ENCODE data around the gene NCAPD2. TPM values are rescaled to one million over a fixed set of nuclear protein-coding genes. Genes with fewer than 3 reads are reported as not detected.
A peak's percentile ranks its signal among the peaks of the same experiment; 100 is the strongest.

NCAPD2 gene
- polyA plus RNA-seq, 1 of the 3 experiments (the other 2 are of a cell fraction): 46.9 TPM

DNA sequence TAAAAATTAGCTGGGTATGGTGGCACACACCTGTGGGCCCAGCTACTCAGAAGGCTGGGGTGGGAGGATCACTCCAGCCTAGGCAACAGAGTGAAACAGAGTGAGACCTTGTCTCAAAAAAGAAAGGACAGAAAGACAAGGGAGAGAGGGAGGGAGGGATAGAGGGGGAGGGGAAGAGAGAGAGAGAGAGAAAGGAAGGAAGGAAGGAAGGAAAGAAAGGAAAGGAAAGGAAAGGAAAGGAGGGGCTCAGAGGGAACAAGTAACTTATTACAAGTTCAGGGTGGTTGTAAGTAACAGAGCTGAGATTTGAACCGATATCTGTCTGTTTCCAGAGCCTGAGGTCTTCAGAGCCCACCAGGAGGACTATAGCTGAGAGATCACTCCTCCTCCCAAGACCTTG, 53.7 kb downstream of the NCAPD2 start:
- Histone ChIP-seq H2AFZ (ENCODE audit: low read depth) (no peak overlapping the region), H3K27ac (ENCODE audit: low read depth in 2 of 2, low read length in 1 of 2) (peak overlapping the region; percentile 51 to 93; a peak in 3 of 4 replicates), H3K4me1 (ENCODE audit: control insufficient read depth in 1 of 2, insufficient read depth in 2 of 2, low read depth in 1 of 2, low read length in 1 of 2) (peaks cover 13 to 57% of the 10 kb centered on the region in 2 experiments), H3K4me2 (peak overlapping the region; percentile 91), H3K27me3 (ENCODE audit: insufficient read depth) (no peaks in the 10 kb centered on the region), H3K36me3 (replicated peaks in 1 of 2; ENCODE audit: control insufficient read depth in 1 of 2, insufficient read depth in 2 of 2, low read length in 1 of 2) (peaks cover 15 to 30% of the 10 kb centered on the region in 2 experiments), H4K20me1 (ENCODE audit: insufficient read depth) (no peaks in the 10 kb centered on the region), H3F3A (replicated peaks; ENCODE audit: insufficient read depth) (peaks cover 54% of the 10 kb centered on the region), H3K79me2 (ENCODE audit: insufficient read depth) (peaks cover 88% of the 10 kb centered on the region), H3K9me3 (no peaks in the 10 kb centered on the region), H3K9me2 (no peaks in the 10 kb centered on the region), H3K4me3 (ENCODE audit: low read depth in 2 of 2, low read length in 1 of 2) (peak overlapping the region in 1 of 2 experiments; percentile 61; a peak in 2 of 4 replicates), H3K9ac (peak overlapping the region; percentile 59; the same call in 1 of the 2 replicates)
- TF ChIP-seq RXRA (IDR thresholded peaks at IDR 0.05; ENCODE audit: borderline replicate concordance, low read depth) (no peak), FOSL2 (IDR thresholded peaks at IDR 0.05; ENCODE audit: borderline replicate concordance, low read depth) (no peak), SMC3 (IDR thresholded peaks at IDR 0.05; ENCODE audit: low read depth, low read length) (no peak)
- ChIA-PET CTCF (interaction anchor here (14.7 kb wide), 1 partner anchor 9 kb away, joined by 228 read pairs; the partner anchor contains the start of gene GAPDH), POLR2A (interaction anchor here (0.7 kb wide), 1 partner anchor 9 kb away, joined by 3 read pairs; no protein-coding TSS in a partner anchor)
- WGBS (ENCODE audit: low lambda C conversion rate): 69% methylated on average over 1 of the region's 1 CpG
- DNase-seq: no peak

DNA sequence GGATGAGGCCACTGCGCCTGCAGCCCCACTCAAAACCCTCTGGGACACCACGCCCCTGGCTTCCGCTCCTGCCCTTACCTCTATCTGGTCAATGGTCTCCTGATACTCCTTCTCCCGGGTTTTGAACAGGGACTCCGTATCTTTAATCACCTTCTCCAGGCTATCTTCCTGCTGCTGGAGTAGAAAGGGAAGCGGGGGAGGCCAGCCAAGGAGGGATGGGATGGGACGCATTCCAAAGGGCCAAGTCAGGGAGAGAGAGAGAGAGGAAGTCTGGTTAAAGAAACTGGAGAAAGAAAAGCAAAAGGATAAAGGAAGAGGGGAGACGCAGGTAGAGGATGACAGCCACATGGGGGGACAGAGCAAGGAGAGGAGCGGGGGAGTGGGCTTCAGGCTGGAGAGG, 54.1 kb downstream of the NCAPD2 start:
- Histone ChIP-seq H3K79me2 (ENCODE audit: insufficient read depth) (peaks cover 88% of the 10 kb centered on the region), H3K27ac (ENCODE audit: low read depth in 2 of 2, low read length in 1 of 2) (peak overlapping the region; percentile 51 to 93; a peak in 3 of 4 replicates), H3K4me3 (ENCODE audit: low read depth in 2 of 2, low read length in 1 of 2) (peak overlapping the region in 1 of 2 experiments; percentile 61; a peak in 2 of 4 replicates), H3K4me1 (ENCODE audit: control insufficient read depth in 1 of 2, insufficient read depth in 2 of 2, low read depth in 1 of 2, low read length in 1 of 2) (peaks cover 17 to 60% of the 10 kb centered on the region in 2 experiments), H3K9me2 (no peaks in the 10 kb centered on the region), H2AFZ (ENCODE audit: low read depth) (no peak overlapping the region), H3K9ac (peak overlapping the region; percentile 59; the same call in 1 of the 2 replicates), H3K4me2 (peak overlapping the region; percentile 91), H3K36me3 (replicated peaks in 1 of 2; ENCODE audit: control insufficient read depth in 1 of 2, insufficient read depth in 2 of 2, low read length in 1 of 2) (peaks cover 12 to 30% of the 10 kb centered on the region in 2 experiments), H3K9me3 (no peaks in the 10 kb centered on the region), H3K27me3 (ENCODE audit: insufficient read depth) (no peaks in the 10 kb centered on the region), H3F3A (replicated peaks; ENCODE audit: insufficient read depth) (peaks cover 54% of the 10 kb centered on the region), H4K20me1 (ENCODE audit: insufficient read depth) (no peaks in the 10 kb centered on the region)
- WGBS (ENCODE audit: low lambda C conversion rate): 36% methylated on average over 9 of the region's 9 CpGs
- CTCF ChIA-PET: interaction anchor here (14.7 kb wide), 1 partner anchor 10 kb away, joined by 228 read pairs; the partner anchor contains the start of gene GAPDH
- no peak for DNase-seq
- POLR2A ChIA-PET: interaction anchor here (0.7 kb wide), 1 partner anchor 9 kb away, joined by 3 read pairs; no protein-coding TSS in a partner anchor
- TF ChIP-seq TAF1 (IDR thresholded peaks at IDR 0.05; ENCODE audit: borderline replicate concordance, low read depth, low read length) (peak; percentile 27; the same call in 1 of the 2 replicates), TCF12 (IDR thresholded peaks at IDR 0.05) (peak; percentile 56; the same call in 1 of the 2 replicates), RAD21 (IDR thresholded peaks at IDR 0.05; ENCODE audit: low read length) (no peak), GABPA (IDR thresholded peaks at IDR 0.05; ENCODE audit: low read depth) (no peak), YY1 (IDR thresholded peaks at IDR 0.05; ENCODE audit: low read depth) (no peak), FOXJ3 (CRISPR knock-in tag; IDR thresholded peaks at IDR 0.05) (no peak), POLR2AphosphoS5 (IDR thresholded peaks at IDR 0.05; ENCODE audit: low read depth, low read length) (no peak; the same call in 1 of the 2 replicates), FOSL2 (IDR thresholded peaks at IDR 0.05; ENCODE audit: borderline replicate concordance, low read depth) (peak; percentile 84), SIN3A (IDR thresholded peaks at IDR 0.05; ENCODE audit: borderline replicate concordance, low read depth, low read length) (peak; percentile 72; the same call in 1 of the 2 replicates), CHD2 (IDR thresholded peaks at IDR 0.05; ENCODE audit: low read length, partially characterized antibody) (no peak), RXRA (IDR thresholded peaks at IDR 0.05; ENCODE audit: borderline replicate concordance, low read depth) (no peak; the same call in 1 of the 2 replicates), ELF1 (IDR thresholded peaks at IDR 0.05) (peak; percentile 37; the same call in 1 of the 2 replicates), NFIC (IDR thresholded peaks at IDR 0.05; ENCODE audit: borderline replicate concordance) (peak; percentile 74), RFX5 (IDR thresholded peaks at IDR 0.05; ENCODE audit: low read length) (no peak), TEAD4 (IDR thresholded peaks at IDR 0.05; ENCODE audit: borderline replicate concordance, insufficient read depth) (peak; percentile 38; the same call in 1 of the 2 replicates), SMC3 (IDR thresholded peaks at IDR 0.05; ENCODE audit: low read depth, low read length) (no peak), EP300 (IDR thresholded peaks at IDR 0.05; ENCODE audit: borderline replicate concordance in 1 of 2, low read depth in 1 of 2, low read length in 1 of 2) (peak in 1 of 2 experiments; percentile 32; a peak in 1 of 4 replicates), JUND (IDR thresholded peaks at IDR 0.05) (peak; percentile 78), MEF2A (IDR thresholded peaks at IDR 0.05; ENCODE audit: borderline replicate concordance, low read depth) (no peak), EZH2phosphoT487 (IDR thresholded peaks at IDR 0.05; ENCODE audit: borderline replicate concordance, low read depth) (no peak), RCOR1 (IDR thresholded peaks at IDR 0.05; ENCODE audit: low read length) (no peak)
- TF ChIP-seq, protein P1, sequence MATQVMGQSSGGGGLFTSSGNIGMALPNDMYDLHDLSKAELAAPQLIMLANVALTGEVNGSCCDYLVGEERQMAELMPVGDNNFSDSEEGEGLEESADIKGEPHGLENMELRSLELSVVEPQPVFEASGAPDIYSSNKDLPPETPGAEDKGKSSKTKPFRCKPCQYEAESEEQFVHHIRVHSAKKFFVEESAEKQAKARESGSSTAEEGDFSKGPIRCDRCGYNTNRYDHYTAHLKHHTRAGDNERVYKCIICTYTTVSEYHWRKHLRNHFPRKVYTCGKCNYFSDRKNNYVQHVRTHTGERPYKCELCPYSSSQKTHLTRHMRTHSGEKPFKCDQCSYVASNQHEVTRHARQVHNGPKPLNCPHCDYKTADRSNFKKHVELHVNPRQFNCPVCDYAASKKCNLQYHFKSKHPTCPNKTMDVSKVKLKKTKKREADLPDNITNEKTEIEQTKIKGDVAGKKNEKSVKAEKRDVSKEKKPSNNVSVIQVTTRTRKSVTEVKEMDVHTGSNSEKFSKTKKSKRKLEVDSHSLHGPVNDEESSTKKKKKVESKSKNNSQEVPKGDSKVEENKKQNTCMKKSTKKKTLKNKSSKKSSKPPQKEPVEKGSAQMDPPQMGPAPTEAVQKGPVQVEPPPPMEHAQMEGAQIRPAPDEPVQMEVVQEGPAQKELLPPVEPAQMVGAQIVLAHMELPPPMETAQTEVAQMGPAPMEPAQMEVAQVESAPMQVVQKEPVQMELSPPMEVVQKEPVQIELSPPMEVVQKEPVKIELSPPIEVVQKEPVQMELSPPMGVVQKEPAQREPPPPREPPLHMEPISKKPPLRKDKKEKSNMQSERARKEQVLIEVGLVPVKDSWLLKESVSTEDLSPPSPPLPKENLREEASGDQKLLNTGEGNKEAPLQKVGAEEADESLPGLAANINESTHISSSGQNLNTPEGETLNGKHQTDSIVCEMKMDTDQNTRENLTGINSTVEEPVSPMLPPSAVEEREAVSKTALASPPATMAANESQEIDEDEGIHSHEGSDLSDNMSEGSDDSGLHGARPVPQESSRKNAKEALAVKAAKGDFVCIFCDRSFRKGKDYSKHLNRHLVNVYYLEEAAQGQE (IDR thresholded peaks at IDR 0.05; ENCODE audit: low read depth, low read length): peak; percentile 32; the same call in 1 of the 2 replicates
- TF ChIP-seq, protein P2, sequence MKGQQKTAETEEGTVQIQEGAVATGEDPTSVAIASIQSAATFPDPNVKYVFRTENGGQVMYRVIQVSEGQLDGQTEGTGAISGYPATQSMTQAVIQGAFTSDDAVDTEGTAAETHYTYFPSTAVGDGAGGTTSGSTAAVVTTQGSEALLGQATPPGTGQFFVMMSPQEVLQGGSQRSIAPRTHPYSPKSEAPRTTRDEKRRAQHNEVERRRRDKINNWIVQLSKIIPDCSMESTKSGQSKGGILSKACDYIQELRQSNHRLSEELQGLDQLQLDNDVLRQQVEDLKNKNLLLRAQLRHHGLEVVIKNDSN (IDR thresholded peaks at IDR 0.05; ENCODE audit: borderline replicate concordance, low read depth): no peak
- TF ChIP-seq, protein P3, sequence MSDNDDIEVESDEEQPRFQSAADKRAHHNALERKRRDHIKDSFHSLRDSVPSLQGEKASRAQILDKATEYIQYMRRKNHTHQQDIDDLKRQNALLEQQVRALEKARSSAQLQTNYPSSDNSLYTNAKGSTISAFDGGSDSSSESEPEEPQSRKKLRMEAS (IDR thresholded peaks at IDR 0.05; ENCODE audit: low read depth): peak; percentile 47; the same call in 1 of the 2 replicates
